ENCODE data around the gene HOXC10. TPM values are rescaled to one million over a fixed set of nuclear protein-coding genes. Genes with fewer than 3 reads are reported as not detected.

HOXC10 gene
- total and polyA plus RNA-seq, 7 donors = not detected

GRCh38 chr12:53971686-53972085, 13.3 kb upstream of the HOXC10 start:
- DNase-seq = no peak
- Histone ChIP-seq H3K4me1 (peaks cover 0 to 32% (median 27%) of the 10 kb centered on the region in 4 donors), H3K36me3 (no peaks in the 10 kb centered on the region), H3K27me3 (peaks cover 97 to 100% (median 98%) of the 10 kb centered on the region in 3 donors), H3K4me3 (no peak overlapping the region), H3K9me3 (no peaks in the 10 kb centered on the region), H3K27ac (no peak overlapping the region)
- WGBS, 2 donors = 33 to 34% methylated on average over 2 of the region's 2 CpGs
- intact Hi-C loops (cut with DNase I) = no loop called here
- TF ChIP-seq CTCF (IDR thresholded peaks at IDR 0.05) = no peak
- no peak for TF ChIP-seq POLR2AphosphoS5 (IDR thresholded peaks at IDR 0.05)
- TF ChIP-seq POLR2A (IDR thresholded peaks at IDR 0.05) = no peak
- no peak for TF ChIP-seq EP300 (IDR thresholded peaks at IDR 0.05)

GRCh38 chr12:53972152-53972702, 12.7 kb upstream of the HOXC10 start:
- Histone ChIP-seq H3K27ac (no peak overlapping the region), H3K36me3 (no peaks in the 10 kb centered on the region), H3K27me3 (peaks cover 98 to 100% (median 98%) of the 10 kb centered on the region in 3 donors), H3K4me1 (peaks cover 0 to 30% (median 26%) of the 10 kb centered on the region in 4 donors), H3K9me3 (no peaks in the 10 kb centered on the region), H3K4me3 (no peak overlapping the region)
- WGBS, 2 donors = 24 to 26% methylated on average over 9 of the region's 9 CpGs
- intact Hi-C loops (cut with DNase I) = no loop called here
- no peak for TF ChIP-seq CTCF (IDR thresholded peaks at IDR 0.05)
- no peak for TF ChIP-seq POLR2AphosphoS5 (IDR thresholded peaks at IDR 0.05)
- TF ChIP-seq EP300 (IDR thresholded peaks at IDR 0.05) = no peak
- no peak for TF ChIP-seq POLR2A (IDR thresholded peaks at IDR 0.05)
- DNase-seq = no peak

GRCh38 chr12:53972722-53973235, 12.2 kb upstream of the HOXC10 start, which contains the start of gene HOXC11:
TSS of gene HOXC11 (plus strand) at chr12:53973126. CDS start at chr12:53973242, 116 bp downstream.
- H3K9me3 ChIP-seq = no peaks in the 10 kb centered on the region
- H3K4me3 ChIP-seq = no peak within 1 kb of the TSS
- no peak for DNase-seq
- H3K27ac ChIP-seq = no peak within 1 kb of the TSS
- intact Hi-C loops (cut with DNase I) = no loop called here
- H3K36me3 ChIP-seq = no peaks in the 10 kb centered on the region
- WGBS, 2 donors = 5 to 19% methylated on average over 21 of the region's 21 CpGs
- TF ChIP-seq POLR2A (IDR thresholded peaks at IDR 0.05) (no peak), CTCF (IDR thresholded peaks at IDR 0.05) (no peak), EP300 (IDR thresholded peaks at IDR 0.05) (no peak), POLR2AphosphoS5 (IDR thresholded peaks at IDR 0.05) (no peak)
- peaks cover 0 to 30% (median 26%) of the 10 kb centered on the region in 4 donors for H3K4me1 ChIP-seq
- H3K27me3 ChIP-seq = peaks cover 98 to 100% (median 98%) of the 10 kb centered on the region in 3 donors

- intact Hi-C loops (cut with DNase I) = no loop called here
- Histone ChIP-seq H3K4me1 (peaks cover 0 to 30% (median 26%) of the 10 kb centered on the region in 4 donors), H3K9me3 (no peaks in the 10 kb centered on the region), H3K27me3 (peaks cover 96 to 100% (median 99%) of the 10 kb centered on the region in 3 donors), H3K27ac (no peak overlapping the region), H3K36me3 (no peaks in the 10 kb centered on the region), H3K4me3 (no peak overlapping the region)
- WGBS, 2 donors = 4 to 17% methylated on average over 71 of the region's 71 CpGs
- no peak for DNase-seq
- TF ChIP-seq CTCF (IDR thresholded peaks at IDR 0.05) = no peak
These were observed 11.5 kb upstream of the HOXC10 start for GRCh38 chr12:53973236-53974042.
